Stimulated activated CD4-positive, alpha-beta T cell treated with anti-CD3 and anti-CD28 coated beads, TNF-alpha, amount 100 ng/mL, for 4 hours (primary cell): ENCODE data around the gene ZNF326.
"Not testable (repeated sequence)": the region's sequence is repeated elsewhere in the genome, so short reads cannot be mapped to it uniquely, and the experiment has no call there.

Source experiments
- DNase-seq, 3 experiments: peaks; one replicate each; pipeline ENCODE4 v3.0.0-alpha.2; 2020; ENCODE audit warnings: low read depth in 3 of 3

Gene ZNF326

DNA sequence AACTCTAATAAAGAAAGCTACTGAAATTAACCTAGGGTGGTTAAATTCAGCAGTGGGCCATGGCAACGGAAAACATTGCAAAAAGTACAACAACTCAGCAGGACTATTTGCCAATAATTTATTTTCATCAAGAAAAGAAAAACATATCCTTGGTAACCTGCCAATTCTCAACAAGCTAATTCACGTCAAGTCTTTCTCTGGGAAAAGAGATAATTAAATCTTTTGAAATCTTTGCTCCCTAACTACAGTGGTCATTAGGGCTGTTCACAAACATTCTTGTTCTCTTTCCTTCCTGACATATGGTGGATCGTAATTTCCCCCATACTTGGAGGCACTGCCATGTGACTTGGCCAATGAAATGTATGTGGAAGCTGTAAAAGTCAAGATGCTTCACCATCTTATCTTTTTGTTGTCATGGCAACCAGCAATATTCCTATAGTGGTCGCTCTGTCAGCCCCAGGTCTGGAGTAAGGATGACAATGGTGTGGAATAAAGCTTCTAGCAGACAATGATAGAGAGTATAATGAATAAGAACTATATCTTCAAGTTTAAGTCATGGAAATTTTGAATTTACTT lies 29.6 kb upstream of the ZNF326 start:
- DNase-seq = no peak

GRCh38 chr1:89966656-89967055 lies 28.3 kb upstream of the ZNF326 start:
- no peak for DNase-seq

DNA sequence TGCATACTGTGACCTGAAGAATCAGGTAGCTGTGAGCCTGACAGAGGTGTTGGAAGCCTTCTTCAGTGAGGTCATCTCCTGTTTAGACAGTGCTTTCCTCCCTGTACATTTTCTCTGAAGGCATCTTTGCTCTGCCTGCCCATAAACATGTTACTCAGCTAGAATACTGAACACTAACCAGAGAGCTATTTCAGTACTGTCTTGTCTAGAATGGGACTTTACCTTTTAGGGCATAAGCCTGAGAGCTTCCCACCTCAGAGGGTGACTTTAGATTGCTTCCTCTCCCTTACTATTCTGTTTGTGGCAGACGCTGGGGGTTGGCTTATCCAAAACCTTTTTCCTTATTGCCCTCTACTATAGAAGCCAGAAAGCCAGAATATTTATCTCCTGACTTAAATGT lies 23.3 kb upstream of the ZNF326 start:
- DNase-seq = no peak

DNA sequence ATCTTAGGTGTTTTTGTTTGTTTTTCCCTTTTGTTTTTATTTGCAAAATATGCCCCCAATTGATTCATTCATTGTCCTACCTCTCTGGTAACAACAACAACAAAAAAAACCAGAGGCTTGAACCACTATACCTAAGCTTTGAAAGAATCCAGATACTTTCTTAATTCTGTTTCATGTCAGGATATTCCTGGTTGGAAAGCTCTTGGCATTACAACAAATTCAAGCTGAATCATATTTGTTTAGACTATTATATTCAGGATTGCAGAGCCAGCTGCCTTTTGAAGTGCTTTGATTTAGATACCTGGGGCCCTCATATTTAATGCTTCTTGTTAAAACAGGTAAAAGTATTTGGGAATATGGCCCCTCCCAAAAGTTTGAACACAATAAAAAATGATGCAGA lies 22.9 kb upstream of the ZNF326 start:
- no peak for DNase-seq

- DNase-seq = no peak
These were observed 21.3 kb upstream of the ZNF326 start for GRCh38 chr1:89973471-89974127.

DNA sequence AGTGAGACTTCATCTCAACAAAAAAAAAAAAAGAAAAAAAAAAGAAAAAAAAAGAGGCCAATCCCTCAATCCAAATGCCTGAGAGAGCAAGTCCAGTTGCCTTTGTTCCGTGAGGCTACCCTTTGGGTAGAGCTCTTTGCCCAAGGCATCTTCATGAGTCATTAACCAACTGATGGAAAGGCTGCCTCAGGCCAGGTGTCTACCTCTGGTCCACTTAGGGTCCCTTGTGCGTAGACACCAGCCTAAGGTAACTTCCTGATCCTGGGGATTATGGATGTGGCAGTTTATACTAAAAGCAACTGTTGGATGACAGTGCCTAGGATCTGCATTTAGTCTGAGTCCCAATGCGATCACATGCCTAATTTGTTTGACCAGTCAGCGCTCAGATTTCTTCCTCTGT lies 20.7 kb upstream of the ZNF326 start:
- DNase-seq = no peak

DNA sequence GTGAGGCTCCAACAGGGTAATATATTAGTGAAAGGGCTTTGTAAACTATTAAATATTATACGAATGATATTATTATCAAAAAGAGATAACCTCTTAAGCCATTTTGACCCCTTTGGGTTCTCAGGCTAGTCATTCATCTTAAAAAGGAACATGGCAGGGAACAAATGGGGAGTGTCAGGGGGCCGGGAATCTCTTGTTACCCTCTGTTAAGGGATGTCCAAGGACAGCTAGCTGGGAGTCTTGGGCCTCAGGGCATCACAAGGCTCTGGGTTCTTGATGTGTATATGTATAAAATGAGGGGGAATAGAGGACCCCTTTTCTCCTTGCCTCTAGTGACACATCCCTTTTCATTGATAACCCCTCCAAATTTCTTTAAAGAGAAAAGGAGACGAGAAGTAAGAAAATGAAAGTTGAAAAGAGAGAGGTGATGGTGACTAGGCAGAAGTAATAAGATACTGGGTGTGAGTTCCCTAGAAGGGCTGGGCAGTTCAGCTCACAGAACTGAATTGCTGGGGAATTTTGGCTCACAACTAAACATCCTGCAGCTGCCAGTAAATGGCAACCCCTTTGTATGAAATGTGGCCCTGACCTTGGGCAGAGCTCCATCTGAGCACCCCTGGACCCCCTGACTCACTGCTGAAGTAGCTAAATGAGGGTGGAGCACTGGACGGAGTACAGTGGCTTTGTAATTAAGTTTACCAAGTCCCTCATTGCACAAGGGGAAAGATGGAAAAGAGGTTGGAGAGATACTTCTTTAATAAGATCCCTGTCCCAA lies 20.0 kb upstream of the ZNF326 start:
- no peak for DNase-seq

DNA sequence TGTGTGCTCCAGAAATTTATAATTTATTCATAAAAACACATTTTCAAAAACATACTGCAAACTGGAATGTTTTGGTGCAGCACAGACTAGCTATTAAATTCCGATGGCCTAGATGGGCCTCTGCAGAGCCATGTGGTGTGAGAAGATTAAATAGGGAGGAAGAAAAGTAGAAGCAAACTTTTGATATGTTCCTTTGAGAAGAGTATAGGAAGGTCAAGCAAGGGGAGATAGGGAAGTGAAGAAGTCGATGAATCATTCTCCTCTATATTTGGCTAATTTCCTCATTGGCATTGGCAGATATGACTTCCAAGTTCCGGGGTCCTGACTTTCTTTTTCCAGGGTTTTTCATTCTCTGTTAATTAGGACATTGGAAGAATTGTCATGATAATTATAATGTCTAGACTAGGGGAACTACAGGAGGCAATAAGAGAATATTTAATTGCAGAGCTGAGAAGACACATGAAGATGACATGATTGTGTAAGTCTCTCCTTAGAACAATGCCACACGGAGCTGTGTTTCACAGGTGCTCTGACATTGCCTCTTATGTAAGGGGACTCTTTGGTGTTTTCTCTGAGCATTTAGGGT lies 19.3 kb upstream of the ZNF326 start:
- DNase-seq = no peak

GRCh38 chr1:89978755-89979154 lies 16.2 kb upstream of the ZNF326 start:
- no peak for DNase-seq

DNA sequence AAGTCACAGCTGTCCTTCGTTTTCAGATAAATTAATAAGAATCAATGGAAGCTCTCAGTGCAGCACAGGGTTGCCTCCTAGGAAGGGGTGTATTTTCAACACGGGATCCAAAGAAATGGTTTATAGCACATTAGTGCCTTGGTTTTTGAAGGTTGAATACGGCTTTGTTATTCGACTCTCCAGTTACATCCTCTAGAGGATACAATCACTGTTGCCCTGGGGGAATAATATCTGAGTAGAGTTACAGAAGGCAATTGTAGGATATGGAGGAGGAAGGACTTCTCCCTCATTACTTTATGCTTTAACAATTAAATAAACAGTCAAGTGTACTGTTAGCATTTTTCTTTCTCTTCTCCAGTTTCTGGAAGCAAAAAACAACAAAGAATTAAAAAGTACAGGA lies 14.3 kb upstream of the ZNF326 start:
- DNase-seq = no peak

DNA sequence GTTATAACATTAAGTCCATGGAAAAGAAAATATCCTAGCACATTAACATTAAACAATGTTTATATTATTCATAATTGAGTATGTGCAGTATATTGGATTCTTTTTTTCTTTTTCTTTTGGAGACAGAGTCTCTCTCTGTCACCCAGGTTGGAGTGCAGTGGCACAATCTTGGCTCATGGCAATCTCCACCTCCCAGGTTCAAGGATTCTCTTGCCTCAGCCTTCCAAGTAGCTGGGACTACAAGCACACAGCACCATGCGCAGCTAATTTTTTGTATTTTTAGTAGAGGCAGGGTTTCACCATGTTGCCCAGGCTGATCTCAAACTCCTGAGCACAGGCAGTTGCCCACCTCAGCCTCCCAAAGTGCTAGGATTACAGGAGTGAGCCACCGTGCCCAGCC lies 12.1 kb upstream of the ZNF326 start:
- DNase-seq = not testable (repeated sequence)

DNA sequence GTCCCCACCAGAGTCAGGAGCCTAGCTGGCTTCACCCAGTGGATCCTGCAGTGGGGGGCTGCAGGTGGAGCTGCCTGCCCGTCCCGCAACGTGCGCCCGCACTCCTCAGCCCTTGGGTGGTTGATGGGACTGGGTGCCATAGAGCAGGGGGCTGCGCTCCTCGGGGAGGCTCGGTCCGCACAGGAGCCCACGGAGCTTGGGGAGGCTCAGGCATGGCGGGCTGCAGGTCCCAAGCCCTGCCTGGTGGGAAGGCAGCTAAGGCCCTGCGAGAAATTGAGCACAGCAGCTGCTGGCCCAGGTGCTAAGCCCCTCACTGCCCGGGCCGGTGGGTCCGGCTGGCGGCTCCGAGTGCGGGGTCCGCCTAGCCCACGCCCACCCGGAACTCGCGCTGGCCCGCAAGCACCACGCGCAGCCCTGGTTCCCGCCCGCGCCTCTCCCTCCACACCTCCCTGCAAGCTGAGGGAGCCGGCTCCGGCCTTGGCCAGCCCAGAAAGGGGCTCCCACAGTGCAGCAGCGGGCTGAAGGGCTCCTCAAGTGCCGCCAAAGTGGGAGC lies 10.3 kb upstream of the ZNF326 start:
- not testable (repeated sequence) for DNase-seq

- DNase-seq = no peak
These were observed 8.9 kb upstream of the ZNF326 start for GRCh38 chr1:89986020-89986419.

- peak in 1 of 3 experiments; percentile 37 for DNase-seq
These were observed 7.6 kb upstream of the ZNF326 start for GRCh38 chr1:89987159-89987819.

- DNase-seq = no peak
These were observed 5.8 kb upstream of the ZNF326 start for GRCh38 chr1:89989099-89989498.

- no peak for DNase-seq
These were observed 5.1 kb upstream of the ZNF326 start for GRCh38 chr1:89989799-89990198.

DNA sequence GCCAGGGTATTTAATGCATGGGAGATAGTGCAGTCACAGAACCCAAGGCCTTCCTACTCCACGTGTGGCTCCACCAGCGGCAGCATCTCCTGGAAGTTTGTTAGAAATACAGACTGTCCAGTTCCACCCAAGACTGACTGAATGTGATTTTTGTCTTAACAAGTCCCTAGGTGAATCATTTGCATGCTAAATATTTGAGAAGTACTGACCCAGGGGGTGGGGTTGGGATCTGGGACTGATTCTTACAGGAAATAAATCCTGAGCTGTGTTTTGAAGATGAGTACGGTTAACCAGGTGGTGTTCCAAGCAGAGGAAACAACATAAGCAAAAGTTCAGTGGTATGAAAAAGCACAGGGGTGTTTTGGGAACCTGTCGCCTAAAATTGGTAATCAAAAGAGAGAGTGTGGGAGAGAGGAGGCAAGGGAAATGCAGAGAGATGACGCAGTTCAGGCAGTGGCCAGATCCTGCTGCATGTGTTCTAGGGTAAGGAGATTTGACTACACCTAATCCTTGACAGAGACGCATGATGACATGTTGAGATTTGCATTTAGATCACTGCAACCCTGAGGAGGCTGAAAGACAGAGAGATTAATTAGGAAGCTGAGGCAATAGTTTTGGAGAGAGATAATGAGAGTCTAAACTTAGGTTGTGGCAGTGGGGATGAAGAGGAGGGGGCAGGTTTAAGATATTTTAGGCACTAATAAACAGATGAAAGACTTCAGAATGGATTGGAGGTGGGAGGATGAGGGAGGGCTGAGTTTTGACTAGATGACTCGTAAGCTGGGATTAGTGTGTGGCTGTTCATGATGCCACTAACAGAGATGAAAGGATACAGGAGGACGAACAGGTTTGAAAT lies 3.7 kb upstream of the ZNF326 start:
- DNase-seq = no peak

- DNase-seq = no peak
These were observed 1.4 kb upstream of the ZNF326 start for GRCh38 chr1:89993541-89993940.

DNA sequence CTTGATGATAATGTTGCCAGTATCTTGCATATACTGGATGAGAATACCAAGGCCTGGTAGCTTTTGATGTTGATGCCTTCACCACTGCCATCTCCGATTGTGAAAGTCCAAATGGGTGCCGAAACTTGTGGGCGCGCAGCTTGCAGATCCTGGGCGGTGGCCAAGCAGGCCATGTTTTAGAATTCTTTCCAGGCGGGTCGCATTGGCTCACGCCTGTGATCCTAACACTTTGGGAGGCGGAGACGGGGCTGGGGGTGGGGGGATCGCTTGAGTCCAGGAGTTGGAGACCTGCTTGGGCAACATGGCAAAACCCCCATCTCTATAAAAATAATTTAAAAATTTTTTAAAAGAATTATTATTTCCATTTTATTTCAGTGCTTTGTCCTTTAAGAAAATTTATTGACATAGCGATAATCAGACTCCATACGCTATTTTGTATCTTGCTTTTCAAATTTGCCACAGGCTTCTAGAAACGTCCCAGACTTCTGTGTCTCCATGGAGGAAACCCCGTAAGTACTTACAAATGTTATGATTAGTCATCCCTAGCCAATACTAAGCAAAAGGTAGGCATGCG lies 592 bp upstream of the ZNF326 start:
- no peak for DNase-seq

DNA sequence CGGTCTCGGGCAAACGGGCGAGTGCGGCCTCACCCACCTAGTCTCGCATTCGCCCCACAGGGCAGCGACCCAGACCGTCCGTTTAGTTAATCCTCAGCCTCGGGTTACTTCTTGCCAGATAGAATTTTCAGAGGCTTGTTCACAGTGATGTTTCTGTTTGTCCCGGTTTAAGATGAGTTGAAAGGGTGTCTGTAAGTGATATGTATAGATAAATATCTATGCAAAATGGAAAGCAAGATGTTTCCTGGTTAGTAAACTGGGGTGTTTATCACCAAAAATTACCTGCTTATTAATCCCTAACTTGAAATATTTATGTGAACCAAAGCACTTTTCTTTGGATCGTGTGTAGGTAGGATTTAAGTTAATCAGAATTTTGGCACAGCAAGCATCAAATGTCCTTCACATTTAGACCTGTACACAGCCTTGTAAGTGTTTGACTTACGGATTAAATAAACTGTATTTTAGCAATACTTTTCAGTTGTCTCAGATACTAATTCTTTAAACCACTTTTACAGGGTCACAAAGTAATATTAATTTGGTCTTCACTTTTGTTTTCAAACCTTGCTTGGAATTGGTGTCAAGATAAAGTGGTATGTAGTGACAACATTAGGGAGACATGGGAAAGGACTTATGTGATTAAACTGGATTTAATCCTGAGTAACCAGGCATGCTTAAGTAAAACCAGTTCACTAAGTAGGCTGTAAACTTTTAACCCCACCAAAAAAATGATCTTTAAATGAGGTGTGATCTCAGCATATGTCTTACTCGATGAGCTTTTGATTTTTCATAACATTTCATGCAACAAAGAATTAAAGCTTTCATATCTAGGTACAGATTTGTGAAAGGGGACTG lies 914 bp downstream of the ZNF326 start:
- DNase-seq = no peak
